Activated naive CD8-positive, alpha-beta T cell treated with anti-CD3 and anti-CD28 coated beads, Interleukin-2, amount 50 U/mL, for 24 hours (primary cell): ENCODE measurements around the gene RAD51B.
A peak's percentile ranks its signal among the peaks of the same experiment; 100 is the strongest.
"Not testable (repeated sequence)": the region's sequence is repeated elsewhere in the genome, so short reads cannot be mapped to it uniquely, and the experiment has no call there.

Experiments used
- ATAC-seq: fragments of 150-1000 bp; cut with Tn5 transposase; one replicate; pipeline ENCODE4 v1.10.0; 2021
- DNase-seq: peaks from one replicate; pipeline ENCODE4 v3.0.0; 2021
- H3K27ac Mint-ChIP-seq: one replicate; pipeline ENCODE4 v1.8.0; 2021; ENCODE audit warnings: mild to moderate bottlenecking, mixed read lengths
- H3K27me3 Mint-ChIP-seq: one replicate; pipeline ENCODE4 v1.8.0; 2021; ENCODE audit warnings: mixed read lengths
- H3K36me3 Mint-ChIP-seq: one replicate; pipeline ENCODE4 v1.8.0; 2021; ENCODE audit warnings: low read depth, mixed read lengths
- H3K4me1 Mint-ChIP-seq: one replicate; pipeline ENCODE4 v1.8.0; 2021; ENCODE audit warnings: mixed read lengths
- H3K4me3 Mint-ChIP-seq: one replicate; pipeline ENCODE4 v1.8.0; 2021; ENCODE audit warnings: mild to moderate bottlenecking, moderate library complexity, mixed read lengths
- H3K9me3 Mint-ChIP-seq: one replicate; pipeline ENCODE4 v1.8.0; 2021; ENCODE audit warnings: mixed read lengths

Gene RAD51B

DNA sequence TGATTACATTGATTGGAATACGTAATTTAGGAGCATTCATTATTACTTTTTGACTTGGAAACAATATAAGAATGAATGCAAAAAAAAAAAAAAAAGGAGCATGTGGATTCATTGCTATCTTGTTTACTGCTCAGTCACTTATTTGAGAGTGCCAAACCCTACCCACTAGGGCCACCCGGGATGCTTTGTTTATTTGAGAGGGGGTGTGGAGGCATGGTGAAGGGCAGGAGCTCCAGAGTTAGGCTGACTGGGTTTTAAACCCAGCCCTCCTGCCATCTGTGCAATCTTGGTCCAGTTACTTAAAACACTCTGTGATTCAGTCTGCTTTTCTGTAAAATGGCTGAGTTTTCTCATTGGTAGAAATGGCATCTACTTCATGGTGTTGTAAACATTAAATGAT lies 195.2 kb downstream of the RAD51B start:
- Mint-ChIP-seq H3K4me1 (no peaks in the 10 kb centered on the region), H3K27me3 (peaks cover 2% of the 10 kb centered on the region), H3K27ac (no peak overlapping the region), H3K9me3 (no peaks in the 10 kb centered on the region), H3K36me3 (peaks cover 2% of the 10 kb centered on the region), H3K4me3 (no peak overlapping the region)
- no peak for ATAC-seq
- no peak for DNase-seq

DNA sequence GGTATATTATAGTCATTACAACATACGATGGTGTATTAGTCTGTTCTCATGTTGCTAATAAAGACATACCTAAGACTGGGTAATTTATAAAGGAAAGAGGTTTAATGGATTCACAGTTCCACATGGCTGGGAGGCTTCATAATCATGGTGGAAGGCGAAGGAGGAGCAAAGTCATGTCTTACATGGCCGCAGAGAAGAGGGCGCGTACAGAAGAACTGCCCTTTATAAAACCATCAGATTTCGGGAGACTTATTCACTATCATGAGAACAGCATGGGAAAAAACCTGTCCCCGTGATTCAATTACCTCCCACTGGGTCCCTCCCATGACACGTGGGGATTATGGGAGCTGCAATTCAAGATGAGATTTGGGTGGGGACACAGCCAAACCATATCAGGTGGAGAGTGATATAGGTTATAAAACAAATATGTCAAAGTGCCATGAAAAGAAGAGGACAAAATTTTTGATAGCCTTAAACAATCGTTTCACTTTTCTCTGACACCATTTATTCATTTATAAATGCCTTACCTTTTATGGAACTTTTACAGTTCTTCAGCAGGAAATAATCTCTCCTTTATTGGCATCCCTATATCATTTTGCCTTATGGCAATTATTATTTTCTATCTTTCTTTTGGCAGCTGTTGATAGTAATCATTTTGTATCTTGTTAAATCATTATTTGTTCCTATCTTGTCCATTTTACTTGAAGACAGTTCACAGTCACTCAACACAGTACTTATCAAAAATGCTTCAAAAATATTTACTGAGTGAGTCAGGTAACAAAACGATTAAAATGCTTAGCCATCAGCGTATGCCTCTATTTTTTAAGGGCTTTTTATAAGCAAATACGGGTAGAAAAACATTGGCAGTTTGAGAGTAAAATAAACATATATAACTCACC lies 196.0 kb downstream of the RAD51B start:
- Mint-ChIP-seq H3K4me1 (no peaks in the 10 kb centered on the region), H3K4me3 (no peak overlapping the region), H3K9me3 (no peaks in the 10 kb centered on the region), H3K27ac (no peak overlapping the region), H3K27me3 (peaks cover 2% of the 10 kb centered on the region), H3K36me3 (peaks cover 2% of the 10 kb centered on the region)
- ATAC-seq (no peak), DNase-seq (no peak)

DNA sequence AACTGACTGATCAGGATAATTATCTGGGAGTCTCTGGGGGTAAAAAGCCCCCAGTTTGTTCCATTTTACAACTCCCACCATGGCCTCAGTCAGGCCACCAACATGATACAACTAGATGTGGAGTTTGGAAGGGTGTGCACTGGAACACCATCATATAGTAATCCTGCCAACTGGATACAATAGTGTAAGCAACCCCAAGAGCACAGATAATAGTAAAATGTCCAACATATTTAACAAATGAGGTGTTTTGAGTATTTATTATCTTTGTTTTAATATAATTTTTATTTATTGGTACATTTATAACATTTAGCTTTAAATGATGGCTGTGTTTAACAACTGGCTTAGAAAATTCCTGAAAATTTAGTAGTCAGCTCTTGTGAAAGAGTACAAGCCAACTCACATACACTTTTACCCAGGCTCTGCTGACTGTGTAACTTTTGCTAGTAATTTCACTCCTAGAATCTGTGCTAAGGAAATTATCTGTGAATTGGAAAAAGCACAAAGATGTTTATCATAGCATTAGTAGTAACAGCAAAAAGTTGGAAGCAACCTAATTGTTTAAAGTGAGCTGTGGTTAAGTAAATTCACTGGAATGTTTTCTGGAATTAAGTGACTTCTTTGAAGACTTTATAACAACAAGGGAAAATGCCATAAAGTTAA lies 196.8 kb downstream of the RAD51B start:
- no peak overlapping the region for H3K4me3 Mint-ChIP-seq
- no peak overlapping the region for H3K27ac Mint-ChIP-seq
- no peak for DNase-seq
- peaks cover 2% of the 10 kb centered on the region for H3K36me3 Mint-ChIP-seq
- H3K9me3 Mint-ChIP-seq: no peaks in the 10 kb centered on the region
- peaks cover 2% of the 10 kb centered on the region for H3K27me3 Mint-ChIP-seq
- ATAC-seq: no peak
- no peaks in the 10 kb centered on the region for H3K4me1 Mint-ChIP-seq

DNA sequence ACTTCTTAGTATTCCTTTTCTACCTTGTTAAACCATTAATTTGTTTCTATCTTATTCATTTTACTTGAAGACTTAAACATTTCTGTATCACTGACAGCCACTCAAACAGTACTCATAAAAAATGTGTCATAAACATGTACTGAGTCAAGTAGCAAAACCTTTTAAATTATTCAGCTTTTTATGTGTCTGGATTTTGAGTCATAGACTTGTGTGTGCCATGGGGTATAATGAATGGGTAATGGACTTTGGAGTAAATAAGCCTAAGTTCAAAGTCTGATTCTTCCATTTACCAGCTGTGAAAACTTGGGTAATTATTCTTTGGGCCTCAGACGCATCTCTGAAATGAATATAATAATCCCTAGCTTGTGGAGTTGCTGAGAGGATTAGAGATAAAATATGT lies 199.0 kb downstream of the RAD51B start:
- H3K4me3 Mint-ChIP-seq: no peak overlapping the region
- no peaks in the 10 kb centered on the region for H3K4me1 Mint-ChIP-seq
- ATAC-seq: no peak
- H3K27ac Mint-ChIP-seq: no peak overlapping the region
- DNase-seq: no peak
- peaks cover 10% of the 10 kb centered on the region for H3K36me3 Mint-ChIP-seq
- H3K9me3 Mint-ChIP-seq: peaks cover 13% of the 10 kb centered on the region
- peaks cover 2% of the 10 kb centered on the region for H3K27me3 Mint-ChIP-seq

DNA sequence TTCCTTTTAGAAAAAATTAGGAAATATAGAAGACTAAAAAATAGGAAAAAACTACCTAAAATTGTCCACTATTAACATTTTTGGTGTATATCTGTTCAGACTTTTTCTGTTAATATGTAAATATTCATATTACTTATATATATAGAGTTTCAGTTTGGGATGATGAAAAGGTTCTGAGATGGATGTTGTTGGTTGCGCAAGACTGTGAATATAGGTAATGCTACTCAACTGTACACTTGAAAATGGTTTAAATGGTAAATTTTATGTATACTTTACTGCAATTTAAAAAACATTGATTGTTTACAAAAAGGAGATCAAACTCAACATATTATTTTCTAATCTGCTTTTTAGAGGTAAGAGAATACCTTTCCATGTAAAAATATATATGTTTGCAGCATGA lies 200.9 kb downstream of the RAD51B start:
- no peaks in the 10 kb centered on the region for H3K27me3 Mint-ChIP-seq
- ATAC-seq (no peak), DNase-seq (no peak)
- peaks cover 7% of the 10 kb centered on the region for H3K36me3 Mint-ChIP-seq
- H3K27ac Mint-ChIP-seq: no peak overlapping the region
- peaks cover 16% of the 10 kb centered on the region for H3K9me3 Mint-ChIP-seq
- H3K4me3 Mint-ChIP-seq: no peak overlapping the region
- no peaks in the 10 kb centered on the region for H3K4me1 Mint-ChIP-seq

DNA sequence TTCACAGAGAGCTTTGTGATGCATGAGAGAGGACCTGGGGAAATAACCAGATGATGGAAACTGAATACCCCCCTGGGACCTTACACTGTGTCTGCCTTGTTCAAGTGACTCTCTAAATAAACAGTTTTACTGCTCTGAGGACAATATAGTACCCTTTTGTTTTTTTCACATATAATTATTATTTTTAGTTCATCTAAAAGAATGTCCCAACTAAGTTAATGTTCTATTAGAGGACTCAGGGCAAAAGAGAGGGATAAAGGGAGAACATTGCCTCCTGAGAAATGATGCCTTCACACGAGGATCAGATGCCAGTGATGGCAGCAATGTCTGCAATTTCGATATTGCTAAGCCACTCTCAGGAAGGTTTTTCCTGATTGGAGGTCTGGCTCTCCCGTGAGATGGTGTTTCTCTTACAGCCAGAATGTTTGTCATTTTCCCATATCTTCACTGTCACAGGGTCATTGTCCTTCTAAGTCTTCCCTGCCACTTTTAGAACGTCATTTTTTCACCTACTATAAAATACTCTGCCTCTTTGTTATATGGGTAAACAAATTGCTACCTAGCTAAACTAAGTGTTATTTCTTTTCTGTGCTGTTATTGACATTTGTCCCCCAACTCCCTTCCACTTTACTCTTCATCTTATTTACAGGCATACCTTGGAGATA lies 201.6 kb downstream of the RAD51B start:
- Mint-ChIP-seq H3K27ac (no peak overlapping the region), H3K4me3 (no peak overlapping the region), H3K9me3 (peaks cover 16% of the 10 kb centered on the region), H3K27me3 (no peaks in the 10 kb centered on the region), H3K36me3 (peaks cover 7% of the 10 kb centered on the region), H3K4me1 (no peaks in the 10 kb centered on the region)
- ATAC-seq: no peak
- DNase-seq: no peak

DNA sequence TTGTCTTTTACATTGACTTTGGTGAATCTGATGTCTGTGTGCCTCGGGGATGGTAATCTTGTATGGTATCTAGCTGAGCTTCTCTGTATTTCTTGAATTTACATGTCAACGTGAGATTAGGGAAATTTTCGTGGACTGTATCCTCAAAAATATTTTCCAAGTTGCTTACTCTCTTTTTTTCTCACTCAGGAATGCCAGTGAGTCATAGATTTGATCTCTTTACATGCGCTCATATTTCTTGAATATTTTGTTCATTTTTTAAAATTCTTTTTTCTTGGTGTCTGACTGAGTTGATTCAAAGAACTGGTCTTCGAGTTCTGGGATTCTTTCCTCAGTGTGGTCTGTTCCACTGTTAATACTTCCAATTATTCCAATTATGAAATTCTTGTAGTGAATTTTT lies 207.7 kb downstream of the RAD51B start:
- Mint-ChIP-seq H3K4me3 (no peak overlapping the region), H3K9me3 (peaks cover 36% of the 10 kb centered on the region), H3K36me3 (peaks cover 26% of the 10 kb centered on the region), H3K4me1 (peaks cover 3% of the 10 kb centered on the region), H3K27me3 (no peaks in the 10 kb centered on the region), H3K27ac (no peak overlapping the region)
- ATAC-seq (no peak), DNase-seq (no peak)

DNA sequence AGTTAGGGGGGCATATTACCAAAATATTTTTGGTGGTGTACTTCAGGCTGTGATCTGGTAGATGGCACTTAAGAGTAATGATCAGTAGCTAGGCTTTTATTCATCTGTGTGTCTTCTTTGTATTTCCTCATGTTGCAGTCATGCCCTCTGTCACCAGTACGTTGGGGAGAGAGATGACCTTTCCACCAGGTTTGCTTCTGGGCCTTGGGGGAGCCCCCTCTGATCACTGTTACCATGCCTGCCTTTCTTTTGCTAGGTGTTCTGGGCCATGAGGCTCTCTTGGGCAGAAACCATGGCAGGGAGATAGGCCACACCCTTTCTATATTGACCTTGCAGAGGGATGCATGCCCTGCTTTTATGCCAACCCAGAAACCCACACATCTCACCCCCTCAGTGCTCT lies 208.5 kb downstream of the RAD51B start:
- H3K9me3 Mint-ChIP-seq: peaks cover 30% of the 10 kb centered on the region
- ATAC-seq (peak; percentile 84), DNase-seq (no peak)
- H3K27me3 Mint-ChIP-seq: no peaks in the 10 kb centered on the region
- H3K36me3 Mint-ChIP-seq: peaks cover 22% of the 10 kb centered on the region
- H3K4me3 Mint-ChIP-seq: no peak overlapping the region
- no peak overlapping the region for H3K27ac Mint-ChIP-seq
- peaks cover 3% of the 10 kb centered on the region for H3K4me1 Mint-ChIP-seq

DNA sequence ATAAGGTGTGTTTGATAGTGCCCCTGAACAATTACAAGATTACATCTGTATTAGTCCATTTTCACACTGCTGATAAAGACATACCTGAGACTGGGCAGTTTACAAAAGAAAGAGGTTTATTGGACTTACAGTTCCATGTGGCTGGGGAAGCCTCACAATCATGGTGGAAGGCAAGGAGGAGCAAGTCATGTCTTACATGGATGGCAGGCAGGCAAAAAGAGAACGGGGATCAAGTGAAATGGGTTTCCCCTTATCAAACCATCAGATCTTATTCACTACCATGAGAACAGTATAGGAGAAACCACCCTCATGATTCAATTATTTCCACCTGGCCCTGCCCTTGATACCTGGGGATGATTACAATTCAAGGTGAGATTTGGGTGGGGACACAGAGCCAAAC lies 211.4 kb downstream of the RAD51B start:
- not testable (repeated sequence) for H3K27ac Mint-ChIP-seq, ATAC-seq, H3K4me3 Mint-ChIP-seq, H3K27me3 Mint-ChIP-seq, H3K4me1 Mint-ChIP-seq, DNase-seq
- peaks cover 22% of the 10 kb centered on the region for H3K36me3 Mint-ChIP-seq
- peaks cover 25% of the 10 kb centered on the region for H3K9me3 Mint-ChIP-seq

DNA sequence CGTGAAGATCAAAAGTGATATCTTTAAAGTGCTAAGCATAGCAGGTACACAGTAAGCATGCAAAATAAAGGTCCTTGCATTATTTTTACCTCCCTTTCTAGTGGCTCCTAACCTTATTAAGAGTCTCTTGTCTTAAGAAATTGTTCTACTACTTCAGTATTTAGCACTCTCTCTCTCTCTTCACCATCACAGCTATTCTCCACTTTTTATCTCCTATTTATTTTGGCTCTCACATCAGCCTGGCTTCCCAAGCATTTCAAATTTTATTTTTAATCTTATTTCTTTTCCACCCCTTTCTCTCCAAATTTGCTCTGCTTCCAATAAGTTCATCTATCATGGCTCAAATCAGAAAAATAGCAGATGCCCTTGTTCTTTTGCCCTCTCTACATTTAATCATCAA lies 212.6 kb downstream of the RAD51B start:
- no peaks in the 10 kb centered on the region for H3K27me3 Mint-ChIP-seq
- peaks cover 22% of the 10 kb centered on the region for H3K9me3 Mint-ChIP-seq
- no peak for DNase-seq
- no peak overlapping the region for H3K4me3 Mint-ChIP-seq
- H3K27ac Mint-ChIP-seq: no peak overlapping the region
- H3K4me1 Mint-ChIP-seq: peaks cover 3% of the 10 kb centered on the region
- ATAC-seq: no peak
- peaks cover 21% of the 10 kb centered on the region for H3K36me3 Mint-ChIP-seq

DNA sequence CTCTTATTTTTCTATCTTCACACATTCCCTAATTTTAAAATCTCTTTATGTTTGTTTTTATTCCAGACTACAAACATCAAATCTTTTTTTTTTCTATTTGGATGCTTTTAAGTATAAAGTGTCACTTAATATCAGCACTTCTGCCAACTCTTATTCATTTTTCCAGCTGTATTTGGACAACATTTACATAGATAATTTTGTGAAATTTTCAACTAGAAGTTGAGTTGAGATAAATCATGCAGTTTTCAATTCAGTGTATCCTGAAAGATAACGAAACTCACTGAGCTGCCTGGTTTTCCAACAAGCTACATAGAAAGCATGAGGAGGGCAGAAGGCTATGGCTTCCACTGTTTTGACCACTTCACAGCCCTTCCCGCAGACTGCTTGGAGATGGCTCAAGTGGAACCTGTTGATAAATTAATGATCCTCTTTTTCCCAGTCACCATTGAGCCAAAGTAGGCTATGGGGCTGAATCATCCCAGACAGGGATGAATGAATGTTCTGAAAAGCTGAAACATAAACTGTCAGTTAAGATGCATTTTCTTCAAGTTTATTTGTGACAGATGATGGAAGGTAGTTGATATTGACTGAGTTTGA lies 213.9 kb downstream of the RAD51B start:
- Mint-ChIP-seq H3K4me1 (no peaks in the 10 kb centered on the region), H3K27me3 (no peaks in the 10 kb centered on the region), H3K4me3 (no peak overlapping the region), H3K36me3 (peaks cover 19% of the 10 kb centered on the region), H3K27ac (no peak overlapping the region), H3K9me3 (peaks cover 21% of the 10 kb centered on the region)
- ATAC-seq: no peak
- DNase-seq: no peak

DNA sequence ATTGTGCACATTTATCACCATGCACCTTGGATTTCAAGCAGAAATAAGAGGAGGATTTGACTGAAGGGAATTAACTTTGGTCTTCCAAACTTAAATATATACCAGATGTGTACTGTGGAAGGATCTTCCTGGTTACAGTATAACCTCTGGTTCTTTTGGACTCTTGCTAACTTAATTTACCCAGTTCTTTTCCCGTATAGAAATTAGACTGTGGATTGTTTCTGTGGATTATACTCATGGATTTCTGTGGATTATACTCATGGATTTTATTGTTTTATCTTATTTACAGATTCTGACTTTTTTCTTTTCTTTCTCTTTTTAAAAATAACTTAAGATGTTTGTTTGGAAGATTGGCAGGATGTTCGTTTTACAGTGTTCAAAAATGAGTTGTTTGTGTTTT lies 215.3 kb downstream of the RAD51B start:
- no peak overlapping the region for H3K4me3 Mint-ChIP-seq
- H3K36me3 Mint-ChIP-seq: peaks cover 12% of the 10 kb centered on the region
- H3K9me3 Mint-ChIP-seq: peaks cover 10% of the 10 kb centered on the region
- H3K4me1 Mint-ChIP-seq: no peaks in the 10 kb centered on the region
- no peak overlapping the region for H3K27ac Mint-ChIP-seq
- no peak for ATAC-seq
- no peaks in the 10 kb centered on the region for H3K27me3 Mint-ChIP-seq
- DNase-seq: no peak

DNA sequence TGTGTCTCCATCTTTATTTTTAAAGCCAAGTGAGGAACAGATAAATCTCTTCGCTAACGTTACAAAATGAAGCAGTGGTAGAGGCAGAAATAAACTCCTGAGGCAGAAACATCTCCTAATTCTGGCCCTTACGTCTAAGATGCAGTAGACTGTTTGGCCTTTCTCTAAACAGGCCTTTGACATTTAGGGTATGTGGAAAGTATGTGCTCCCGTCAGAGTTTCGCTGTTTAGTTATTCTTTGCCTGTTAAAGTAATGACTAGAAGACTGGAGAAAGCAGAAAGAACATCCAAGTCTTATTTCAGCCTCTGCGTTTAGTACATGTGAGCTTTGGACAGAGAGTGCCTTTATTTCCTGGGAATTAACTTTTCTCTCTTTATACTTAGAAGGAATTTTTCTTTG lies 216.6 kb downstream of the RAD51B start:
- no peaks in the 10 kb centered on the region for H3K4me1 Mint-ChIP-seq
- H3K27me3 Mint-ChIP-seq: no peaks in the 10 kb centered on the region
- H3K9me3 Mint-ChIP-seq: no peaks in the 10 kb centered on the region
- peaks cover 2% of the 10 kb centered on the region for H3K36me3 Mint-ChIP-seq
- no peak overlapping the region for H3K27ac Mint-ChIP-seq
- DNase-seq (no peak), ATAC-seq (no peak)
- H3K4me3 Mint-ChIP-seq: no peak overlapping the region

DNA sequence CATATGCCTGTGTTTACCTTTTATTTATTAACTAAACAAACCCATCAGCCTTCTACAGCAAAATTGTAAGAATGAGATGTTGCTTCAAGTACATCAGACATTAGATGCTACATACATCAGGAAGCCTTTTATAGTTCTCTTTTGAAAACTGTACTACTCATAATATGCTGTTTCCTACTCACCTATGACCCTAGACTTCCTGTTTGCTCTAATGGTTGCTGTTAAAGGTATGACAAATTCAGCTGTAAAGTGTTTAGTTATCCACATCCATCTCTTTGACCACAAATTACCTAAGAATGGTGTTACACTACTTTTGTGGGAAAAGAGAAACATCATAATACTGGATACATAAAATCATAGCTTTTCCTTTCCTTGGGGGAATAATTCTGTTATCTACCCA lies 220.0 kb downstream of the RAD51B start:
- no peak overlapping the region for H3K4me3 Mint-ChIP-seq
- no peaks in the 10 kb centered on the region for H3K4me1 Mint-ChIP-seq
- no peaks in the 10 kb centered on the region for H3K27me3 Mint-ChIP-seq
- no peak overlapping the region for H3K27ac Mint-ChIP-seq
- no peaks in the 10 kb centered on the region for H3K36me3 Mint-ChIP-seq
- no peaks in the 10 kb centered on the region for H3K9me3 Mint-ChIP-seq
- no peak for ATAC-seq
- DNase-seq: no peak
